Measurements from ENCODE around the gene TSPAN9.

Gene TSPAN9

DNA sequence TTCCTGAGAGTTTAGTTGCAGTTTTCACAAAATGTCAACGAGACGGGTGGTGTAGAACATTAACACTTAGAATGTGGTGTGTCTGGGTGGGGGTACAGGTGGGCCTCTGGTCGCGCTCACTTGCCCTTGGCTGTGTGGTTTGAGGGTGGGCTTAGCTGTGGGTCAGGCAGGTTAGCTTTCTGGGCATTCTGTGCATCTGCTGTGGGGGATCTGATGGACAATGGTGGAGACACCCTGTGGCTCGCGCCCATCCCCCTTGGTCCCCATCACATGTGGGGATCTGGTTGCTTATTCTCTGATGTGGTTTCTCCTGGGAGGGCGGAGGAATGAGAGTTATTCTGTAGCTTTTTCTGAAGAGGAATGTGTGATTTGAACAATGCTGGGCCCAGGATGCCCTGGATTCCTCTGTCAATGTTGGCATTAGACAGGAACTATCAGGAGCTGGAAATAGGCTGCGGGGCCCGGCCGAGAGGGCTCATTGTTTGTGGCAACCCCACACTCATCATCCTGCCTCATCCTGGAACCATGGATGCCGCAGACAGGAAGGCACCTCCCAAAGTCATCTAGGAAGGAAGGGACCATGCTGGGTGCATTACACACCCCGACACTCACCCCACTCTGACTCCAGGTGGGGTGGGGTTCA lies 101.6 kb downstream of the TSPAN9 start:
- TF ChIP-seq, protein P1, sequence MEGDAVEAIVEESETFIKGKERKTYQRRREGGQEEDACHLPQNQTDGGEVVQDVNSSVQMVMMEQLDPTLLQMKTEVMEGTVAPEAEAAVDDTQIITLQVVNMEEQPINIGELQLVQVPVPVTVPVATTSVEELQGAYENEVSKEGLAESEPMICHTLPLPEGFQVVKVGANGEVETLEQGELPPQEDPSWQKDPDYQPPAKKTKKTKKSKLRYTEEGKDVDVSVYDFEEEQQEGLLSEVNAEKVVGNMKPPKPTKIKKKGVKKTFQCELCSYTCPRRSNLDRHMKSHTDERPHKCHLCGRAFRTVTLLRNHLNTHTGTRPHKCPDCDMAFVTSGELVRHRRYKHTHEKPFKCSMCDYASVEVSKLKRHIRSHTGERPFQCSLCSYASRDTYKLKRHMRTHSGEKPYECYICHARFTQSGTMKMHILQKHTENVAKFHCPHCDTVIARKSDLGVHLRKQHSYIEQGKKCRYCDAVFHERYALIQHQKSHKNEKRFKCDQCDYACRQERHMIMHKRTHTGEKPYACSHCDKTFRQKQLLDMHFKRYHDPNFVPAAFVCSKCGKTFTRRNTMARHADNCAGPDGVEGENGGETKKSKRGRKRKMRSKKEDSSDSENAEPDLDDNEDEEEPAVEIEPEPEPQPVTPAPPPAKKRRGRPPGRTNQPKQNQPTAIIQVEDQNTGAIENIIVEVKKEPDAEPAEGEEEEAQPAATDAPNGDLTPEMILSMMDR (conservative IDR thresholded peaks at IDR 0.05; ENCODE audit: low read length), result no peak
- no peak overlapping the region for H3K4me3 ChIP-seq (ENCODE audit: low read length)
- DNase-seq (ENCODE audit: low read depth), result no peak

DNA sequence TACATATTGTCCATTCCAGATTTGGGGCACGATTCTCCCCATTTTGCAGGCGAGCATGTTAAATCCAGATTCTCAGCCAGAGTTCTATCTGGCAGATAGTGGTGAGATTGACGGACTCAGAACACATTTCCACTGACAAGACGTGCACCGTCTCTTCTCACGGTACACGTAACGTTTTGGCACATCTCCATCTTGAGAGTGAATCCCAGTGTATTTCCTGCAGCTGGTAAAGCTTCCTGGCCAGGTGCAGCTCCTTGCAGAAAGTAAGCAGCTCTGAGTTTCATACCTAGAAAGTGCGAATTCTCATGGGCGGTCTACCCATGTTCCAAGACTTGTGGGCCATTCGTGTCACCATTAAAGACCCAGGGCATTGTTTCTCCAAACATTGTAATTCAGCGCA lies 102.6 kb downstream of the TSPAN9 start:
- no peak overlapping the region for H3K4me3 ChIP-seq (ENCODE audit: low read length)
- TF ChIP-seq, protein P1 (conservative IDR thresholded peaks at IDR 0.05; ENCODE audit: low read length), result no peak
- DNase-seq (ENCODE audit: low read depth), result no peak

DNA sequence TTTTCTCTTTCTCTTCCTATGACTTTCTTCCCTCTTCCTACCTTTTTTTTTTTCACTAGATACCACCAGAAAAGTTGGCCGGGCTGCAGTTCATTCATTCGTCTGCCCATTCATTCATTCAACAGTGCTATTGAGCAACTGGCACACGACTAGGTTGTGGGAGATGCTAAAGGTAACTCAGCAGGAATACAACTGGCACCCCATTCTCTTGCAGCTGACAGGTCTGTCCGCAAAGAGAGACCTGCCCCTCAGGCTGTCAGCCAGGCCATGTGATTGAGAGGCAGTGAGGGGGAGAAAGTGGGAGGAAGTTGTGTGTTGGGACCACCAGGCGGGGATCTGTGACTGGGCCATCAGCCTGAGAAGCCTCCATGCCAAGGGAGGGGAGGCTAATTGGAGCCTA lies 105.2 kb downstream of the TSPAN9 start:
- no peak for DNase-seq (ENCODE audit: low read depth)
- TF ChIP-seq, protein P1 (conservative IDR thresholded peaks at IDR 0.05; ENCODE audit: low read length), result no peak
- no peak overlapping the region for H3K4me3 ChIP-seq (ENCODE audit: low read length)

DNA sequence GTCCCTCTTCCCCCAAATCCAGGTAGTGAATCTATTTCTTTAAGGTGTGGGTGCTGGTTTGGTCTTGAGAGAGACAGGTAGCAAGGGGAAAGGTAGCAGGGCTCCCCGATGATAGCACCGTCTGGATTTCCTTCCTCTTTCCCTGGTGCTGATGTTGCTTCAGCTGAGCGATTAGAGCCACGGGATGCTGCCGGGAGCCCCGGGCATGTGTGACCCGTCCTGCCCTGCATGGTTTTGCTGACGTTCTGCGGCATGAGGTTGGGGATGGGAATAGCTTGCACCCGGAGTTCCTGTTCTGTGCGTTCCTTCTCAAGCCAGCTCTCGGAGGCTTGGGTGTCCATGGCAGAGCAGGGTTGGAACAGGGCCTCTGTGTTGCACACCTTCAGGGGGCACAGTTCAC lies 107.3 kb downstream of the TSPAN9 start:
- no peak for DNase-seq (ENCODE audit: low read depth)
- H3K4me3 ChIP-seq (ENCODE audit: low read length), result no peak overlapping the region
- TF ChIP-seq, protein P1 (conservative IDR thresholded peaks at IDR 0.05; ENCODE audit: low read length), result no peak

DNA sequence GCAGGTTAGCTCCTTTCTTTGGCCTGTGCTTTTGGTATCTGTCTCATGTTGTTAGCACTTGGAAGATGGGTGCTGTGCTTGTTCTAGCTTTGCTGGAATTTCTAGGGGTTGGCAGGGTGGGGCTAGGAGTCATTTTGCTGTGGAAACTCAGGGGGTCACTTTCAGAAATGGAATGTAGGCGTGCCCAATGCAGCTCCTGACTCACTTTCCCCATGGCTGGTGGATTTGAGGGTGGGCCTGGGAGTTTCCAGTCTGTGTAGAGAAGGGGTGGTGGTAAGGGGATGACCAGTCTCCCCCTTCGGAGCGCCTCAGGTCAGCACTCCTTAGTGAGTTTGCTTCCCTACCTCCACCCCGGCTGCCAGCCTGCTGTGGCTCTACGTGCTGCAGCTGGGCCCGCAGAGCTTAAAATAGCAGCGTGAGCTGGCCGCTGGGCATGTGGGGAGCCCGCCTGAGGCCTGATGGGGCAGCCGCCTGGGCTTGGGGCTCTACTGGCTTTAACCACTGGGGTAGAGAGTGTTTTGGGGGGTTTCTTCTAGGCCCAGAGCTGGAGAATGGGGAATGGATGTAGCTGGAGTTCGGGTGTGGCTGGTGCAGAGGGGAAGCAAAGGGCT lies 108.2 kb downstream of the TSPAN9 start:
- DNase-seq (ENCODE audit: low read depth), result no peak
- no peak overlapping the region for H3K4me3 ChIP-seq (ENCODE audit: low read length)
- TF ChIP-seq, protein P1 (conservative IDR thresholded peaks at IDR 0.05; ENCODE audit: low read length), result no peak

DNA sequence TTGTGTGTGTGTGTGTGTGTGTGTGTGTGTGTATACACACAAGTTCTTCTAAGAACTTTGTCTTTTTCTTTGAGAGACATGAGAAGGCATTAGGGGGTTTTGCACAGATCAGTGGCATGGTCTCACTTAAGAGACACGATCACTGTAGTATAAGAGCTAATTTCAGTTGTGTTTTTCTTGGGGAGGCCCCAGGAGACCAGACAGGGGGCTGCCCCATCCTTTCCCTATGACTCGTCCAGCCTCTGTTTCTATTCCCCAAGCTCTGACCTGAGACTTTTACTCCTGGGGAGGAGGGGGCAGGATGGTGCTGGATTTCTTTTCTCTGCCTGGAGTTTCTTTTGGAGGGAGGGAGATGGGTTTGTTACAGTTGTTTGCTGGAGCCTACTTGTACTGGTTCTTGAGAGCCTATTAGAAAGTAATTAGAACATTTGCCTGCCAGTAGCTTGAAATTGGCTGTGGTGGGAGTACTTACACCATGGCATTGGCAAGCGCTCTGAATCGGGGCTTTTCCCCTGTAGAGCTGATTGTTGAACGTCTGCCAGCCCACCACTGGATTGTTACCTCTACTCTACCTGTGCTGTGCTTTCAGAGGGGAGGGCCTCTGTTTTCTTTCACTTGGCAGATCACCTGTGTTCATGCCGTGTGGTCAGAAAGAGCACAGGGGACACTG lies 109.5 kb downstream of the TSPAN9 start:
- no peak for DNase-seq (ENCODE audit: low read depth)
- TF ChIP-seq, protein P1 (conservative IDR thresholded peaks at IDR 0.05; ENCODE audit: low read length), result no peak
- no peak overlapping the region for H3K4me3 ChIP-seq (ENCODE audit: low read length)

Measured in AG10803 (cell line).